Tibial nerve (tissue), 4 donors: Measurements from ENCODE around the gene INSYN1. TPM values are rescaled to one million over a fixed set of nuclear protein-coding genes. Genes with fewer than 3 reads are reported as not detected.

Experiments
- DNase-seq, 2 donors: peaks; one replicate each; pipeline ENCODE4 v3.0.0-alpha.2; 2019; ENCODE audit warnings: low spot score in 2 of 2
- H3K27ac ChIP-seq, 4 donors: fragments of 200-600 bp; sonication (generic) in 3 of 4; one replicate each; pipeline ENCODE4 v1.5.1; 2017 to 2019; ENCODE audit warnings: mild to moderate bottlenecking in 1 of 4
- H3K27me3 ChIP-seq, 2 donors: fragments of 200-600 bp; sonication (generic) in 1 of 2; one replicate each; pipeline versions ENCODE4 v1.5.1 to v1.6.0; 2017 to 2019
- H3K36me3 ChIP-seq, 3 donors: fragments of 200-600 bp; sonication (generic); one replicate each; pipeline ENCODE4 v1.5.1; 2018 to 2019
- H3K4me1 ChIP-seq, 4 donors: fragments of 200-600 bp; sonication (generic) in 3 of 4; one replicate each; pipeline ENCODE4 v1.5.1; 2017 to 2019
- H3K4me3 ChIP-seq, 4 donors: fragments of 200-600 bp; sonication (generic) in 3 of 4; one replicate each; pipeline ENCODE4 v1.5.1; 2017 to 2019; ENCODE audit warnings: mild to moderate bottlenecking in 1 of 4, moderate library complexity in 1 of 4
- H3K9me3 ChIP-seq, 4 donors: fragments of 200-600 bp; sonication (generic) in 3 of 4; one replicate each; pipeline ENCODE4 v1.5.1; 2017 to 2019
- CTCF ChIP-seq, 5 experiments: fragments of 200-600 bp in 3 of 5; fragments of 450-650 bp in 2 of 5; sonication (generic) in 3 of 5; IDR thresholded peaks; one replicate each; pipeline ENCODE4 v1.5.1; 2016 to 2019; ENCODE audit warnings: antibody characterized with exemption in 5 of 5, mild to moderate bottlenecking in 3 of 5, moderate library complexity in 2 of 5
- EP300 ChIP-seq, 2 donors: sonication (generic); formaldehyde crosslinking; IDR thresholded peaks; one replicate each; pipeline ENCODE4 v1.6.1; 2017; ENCODE audit warnings: antibody characterized with exemption in 2 of 2, mild to moderate bottlenecking in 1 of 2
- POLR2A ChIP-seq, 2 donors: fragments of 450-650 bp; IDR thresholded peaks; one replicate each; pipeline ENCODE4 v1.6.1; 2017; ENCODE audit warnings: antibody characterized with exemption in 2 of 2, mild to moderate bottlenecking in 2 of 2, moderate library complexity in 2 of 2
- WGBS, 2 donors: methylation state at CpG; one replicate each; pipeline ENCODE4 v1.1.5; 2018; 5-methylcytosine and 5-hydroxymethylcytosine counted together
- total RNA-seq, 4 donors: library from RNA; depleted of rRNA; stranded (reverse); fragments of >200 nt; gene quantifications; one replicate each; pipeline ENCODE4 v1.1.0, GENCODE V29; 2016

INSYN1 gene
- total RNA-seq, 4 donors from 2014 or later: 2.8 to 10.9 (median 6.7) TPM

- DNase-seq: no peak
- Histone ChIP-seq H3K4me3 (no peak overlapping the region), H3K27me3 (no peaks in the 10 kb centered on the region), H3K36me3 (no peaks in the 10 kb centered on the region), H3K27ac (no peak overlapping the region), H3K9me3 (no peaks in the 10 kb centered on the region), H3K4me1 (peaks cover 0 to 14% (median 0%) of the 10 kb centered on the region in 4 donors)
- TF ChIP-seq POLR2A (IDR thresholded peaks at IDR 0.05) (no peak), CTCF (IDR thresholded peaks at IDR 0.05) (no peak), EP300 (IDR thresholded peaks at IDR 0.05) (no peak)
- 67 to 69% methylated on average over 3 of the region's 3 CpGs for WGBS, 2 donors
Measured at GRCh38 chr15:73782344-73782959, 29.3 kb upstream of the INSYN1 start.

GRCh38 chr15:73781038-73781925, 28.1 kb upstream of the INSYN1 start:
- H3K36me3 ChIP-seq: no peaks in the 10 kb centered on the region
- TF ChIP-seq CTCF (IDR thresholded peaks at IDR 0.05): no peak
- no peak for TF ChIP-seq POLR2A (IDR thresholded peaks at IDR 0.05)
- no peak for TF ChIP-seq EP300 (IDR thresholded peaks at IDR 0.05)
- no peak overlapping the region for H3K27ac ChIP-seq
- WGBS, 2 donors: 76 to 78% methylated on average over 8 of the region's 8 CpGs
- no peak for DNase-seq
- H3K4me1 ChIP-seq: peaks cover 0 to 4% (median 0%) of the 10 kb centered on the region in 4 donors
- no peak overlapping the region for H3K4me3 ChIP-seq
- no peaks in the 10 kb centered on the region for H3K9me3 ChIP-seq
- no peaks in the 10 kb centered on the region for H3K27me3 ChIP-seq

GRCh38 chr15:73779974-73780373, 26.8 kb upstream of the INSYN1 start:
- TF ChIP-seq CTCF (IDR thresholded peaks at IDR 0.05) (no peak), POLR2A (IDR thresholded peaks at IDR 0.05) (no peak), EP300 (IDR thresholded peaks at IDR 0.05) (no peak)
- H3K36me3 ChIP-seq: no peaks in the 10 kb centered on the region
- no peaks in the 10 kb centered on the region for H3K9me3 ChIP-seq
- no peaks in the 10 kb centered on the region for H3K4me1 ChIP-seq
- DNase-seq: no peak
- H3K4me3 ChIP-seq: no peak overlapping the region
- H3K27ac ChIP-seq: no peak overlapping the region
- no peaks in the 10 kb centered on the region for H3K27me3 ChIP-seq
- WGBS, 2 donors: 72 to 79% methylated on average over 3 of the region's 3 CpGs

- no peak for TF ChIP-seq POLR2A (IDR thresholded peaks at IDR 0.05)
- TF ChIP-seq CTCF (IDR thresholded peaks at IDR 0.05): no peak
- TF ChIP-seq EP300 (IDR thresholded peaks at IDR 0.05): no peak
- Histone ChIP-seq H3K27me3 (no peaks in the 10 kb centered on the region), H3K4me1 (no peaks in the 10 kb centered on the region), H3K9me3 (no peaks in the 10 kb centered on the region), H3K27ac (no peak overlapping the region), H3K4me3 (no peak overlapping the region), H3K36me3 (no peaks in the 10 kb centered on the region)
- DNase-seq: no peak
Measured at GRCh38 chr15:73777741-73778140, 24.6 kb upstream of the INSYN1 start.

- Histone ChIP-seq H3K9me3 (no peaks in the 10 kb centered on the region), H3K4me1 (no peaks in the 10 kb centered on the region), H3K4me3 (no peak overlapping the region), H3K27ac (no peak overlapping the region), H3K36me3 (no peaks in the 10 kb centered on the region), H3K27me3 (no peaks in the 10 kb centered on the region)
- no peak for DNase-seq
- TF ChIP-seq POLR2A (IDR thresholded peaks at IDR 0.05) (no peak), EP300 (IDR thresholded peaks at IDR 0.05) (no peak), CTCF (IDR thresholded peaks at IDR 0.05) (no peak)
- WGBS, 2 donors: 42 to 50% methylated on average over 6 of the region's 6 CpGs
Measured at GRCh38 chr15:73773428-73773827, 20.3 kb upstream of the INSYN1 start.
